ENCODE measurements around the gene NRG2.

GRCh38 chr5:140040358-140040757 lies 2.7 kb downstream of the NRG2 start:
- TF ChIP-seq CTCF (conservative IDR thresholded peaks at IDR 0.05; ENCODE audit: low read depth, low read length), result no peak
- no peak for TF ChIP-seq MXI1 (IDR thresholded peaks at IDR 0.05; ENCODE audit: borderline replicate concordance, low read depth, low read length)
- no peak for TF ChIP-seq POLR2A (IDR thresholded peaks at IDR 0.05; ENCODE audit: low read depth, low read length)
- no peak for TF ChIP-seq SMC3 (IDR thresholded peaks at IDR 0.05; ENCODE audit: low read depth, low read length)
- TF ChIP-seq RFX5 (IDR thresholded peaks at IDR 0.05; ENCODE audit: low read depth, low read length), result no peak
- TF ChIP-seq ELK1 (IDR thresholded peaks at IDR 0.05; ENCODE audit: borderline replicate concordance, low read depth, low read length), result no peak

Measured in IMR-90 (cell line).